ENCODE results near the gene ZMPSTE24. TPM values are rescaled to one million over a fixed set of nuclear protein-coding genes. Genes with fewer than 3 reads are reported as not detected.

The ZMPSTE24 gene
- total RNA-seq, 2 donors from 2014 or later: 21.4 to 34.7 TPM

DNA sequence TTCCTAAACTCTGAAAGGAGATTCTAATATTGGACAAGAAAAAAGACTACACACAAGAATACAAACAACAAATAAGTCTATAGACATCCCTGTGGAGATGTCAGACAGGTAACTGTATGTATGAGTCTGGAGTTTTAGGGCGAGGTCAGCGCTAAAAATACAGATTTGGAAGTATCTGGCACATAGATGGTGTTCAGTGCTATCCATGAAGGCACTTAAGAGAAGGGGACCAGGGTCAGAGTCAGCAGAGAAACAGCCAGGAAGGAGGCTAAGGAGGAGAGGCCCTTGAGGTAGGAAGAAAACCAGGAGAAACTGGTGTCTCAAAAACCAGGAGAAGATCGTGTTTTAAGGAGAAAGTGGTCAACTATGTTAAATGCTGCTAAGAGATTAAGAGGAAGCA, 18.1 kb downstream of the ZMPSTE24 start:
- Mint-ChIP-seq H3K36me3 (peaks cover 5 to 13% of the 10 kb centered on the region in 2 donors), H3K27ac (peak overlapping the region in 1 of 2 donors; percentile 8), H3K9me3 (no peaks in the 10 kb centered on the region)
- ATAC-seq: no peak
- DNase-seq (ENCODE audit: low spot score in 2 of 2): no peak

DNA sequence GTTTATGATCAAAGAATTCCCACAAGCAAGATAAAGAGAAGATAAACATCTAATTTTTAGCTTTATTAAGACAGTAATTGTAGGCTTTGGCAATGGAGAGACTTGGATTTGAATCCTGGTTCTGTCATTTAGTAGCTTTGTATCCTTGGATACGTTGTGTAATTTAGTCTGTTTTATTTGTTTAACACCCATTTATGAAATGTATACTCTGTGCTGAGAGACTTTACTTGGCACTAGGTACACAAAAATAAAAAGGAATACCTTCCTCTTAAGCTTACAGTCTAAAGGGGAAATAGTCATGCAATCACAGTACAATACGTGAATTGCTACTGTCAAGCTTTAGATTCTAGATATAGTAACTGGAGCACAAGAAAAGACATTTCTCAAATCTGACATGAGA, 23.8 kb downstream of the ZMPSTE24 start:
- H3K27ac Mint-ChIP-seq: no peak overlapping the region
- H3K9me3 Mint-ChIP-seq: no peaks in the 10 kb centered on the region
- peaks cover 0 to 5% of the 10 kb centered on the region in 2 donors for H3K36me3 Mint-ChIP-seq
- ATAC-seq (no peak), DNase-seq (ENCODE audit: low spot score in 2 of 2) (no peak)

DNA sequence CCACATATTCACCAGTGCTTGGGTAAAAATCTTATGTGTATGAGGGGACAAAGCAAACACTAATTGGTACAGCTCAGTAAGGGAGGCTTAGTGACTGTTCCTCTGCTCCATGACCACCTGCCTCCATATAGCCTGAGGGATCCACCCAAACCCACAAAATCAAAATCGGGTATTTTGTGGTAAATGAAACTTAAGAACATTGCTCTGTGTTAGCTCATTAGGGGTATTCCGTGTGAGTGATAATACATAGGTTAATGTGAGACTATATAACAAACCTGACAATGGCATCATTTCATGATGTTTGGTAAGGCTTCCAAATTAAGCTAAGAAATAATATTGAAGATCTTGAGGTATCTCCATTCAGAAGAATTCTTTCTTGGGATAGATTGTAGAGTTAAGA, 33.3 kb downstream of the ZMPSTE24 start:
- Mint-ChIP-seq H3K36me3 (peaks cover 0 to 28% of the 10 kb centered on the region in 2 donors), H3K9me3 (no peaks in the 10 kb centered on the region), H3K27ac (peak overlapping the region; percentile 6 to 35)
- ATAC-seq (no peak), DNase-seq (ENCODE audit: low spot score in 2 of 2) (no peak)

DNA sequence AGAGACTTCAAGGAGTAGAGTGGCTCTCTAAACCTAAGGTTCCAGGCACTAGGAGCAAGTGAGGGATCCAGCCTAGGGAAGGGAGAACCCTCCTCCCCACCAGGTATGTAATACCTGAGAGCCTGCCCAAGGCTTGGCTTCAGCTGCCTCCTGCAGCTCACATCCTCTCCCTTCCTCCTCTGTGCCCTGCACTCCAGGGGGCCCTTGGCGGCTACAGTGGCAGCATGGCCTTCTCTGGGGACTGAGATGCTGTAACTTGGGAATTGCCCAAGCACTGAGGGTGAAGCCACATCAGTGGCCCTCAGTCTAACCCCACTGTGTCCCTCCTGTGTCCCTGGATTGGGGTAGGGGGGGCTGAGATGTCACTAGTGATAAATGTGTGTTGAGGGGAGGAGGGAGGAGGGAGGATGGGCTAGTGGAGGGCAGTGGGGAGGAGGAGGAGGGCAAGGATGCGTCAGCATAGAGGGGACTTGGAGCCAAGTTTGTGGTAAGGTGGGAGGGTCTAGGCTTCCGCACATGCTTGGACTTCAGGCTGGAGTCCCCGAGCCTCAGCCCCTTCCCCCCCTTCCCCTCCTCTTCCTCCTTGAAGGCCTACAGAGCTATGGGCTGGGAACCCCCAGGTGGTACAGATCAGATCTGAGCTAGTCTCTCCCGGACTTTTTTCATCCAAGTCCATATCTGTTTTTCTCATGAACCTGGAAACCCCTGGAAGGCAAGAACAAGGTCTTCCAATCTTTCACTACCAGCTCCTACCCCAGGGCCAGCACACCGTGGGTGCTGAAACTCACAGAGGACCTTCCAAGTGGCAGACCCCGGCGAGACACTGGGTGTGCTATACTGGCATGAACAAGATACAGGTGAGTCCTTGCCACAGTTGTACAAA, 41.6 kb downstream of the ZMPSTE24 start:
- Mint-ChIP-seq H3K9me3 (no peaks in the 10 kb centered on the region), H3K36me3 (no peaks in the 10 kb centered on the region), H3K27ac (no peak overlapping the region)
- ATAC-seq (peak in 1 of 2 donors; percentile 14), DNase-seq (ENCODE audit: low spot score in 2 of 2) (no peak)

DNA sequence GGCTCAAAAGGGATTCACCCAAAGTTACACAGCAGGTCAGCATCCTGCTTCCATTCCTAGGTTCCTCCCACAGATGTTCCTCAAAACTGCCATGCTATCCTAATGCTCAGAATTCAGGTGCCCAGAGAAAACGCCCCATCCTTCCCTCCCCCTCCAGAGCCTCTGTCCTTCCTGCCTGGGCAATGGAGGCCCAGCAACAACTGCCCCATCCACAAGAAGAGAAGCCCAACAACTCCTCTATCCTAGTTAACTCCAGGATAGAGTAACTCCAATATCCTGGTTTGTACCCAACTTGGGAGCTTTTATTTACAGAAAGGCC, 42.2 kb downstream of the ZMPSTE24 start:
- ATAC-seq (no peak), DNase-seq (ENCODE audit: low spot score in 2 of 2) (no peak)
- H3K9me3 Mint-ChIP-seq: no peaks in the 10 kb centered on the region
- no peak overlapping the region for H3K27ac Mint-ChIP-seq
- H3K36me3 Mint-ChIP-seq: no peaks in the 10 kb centered on the region

DNA sequence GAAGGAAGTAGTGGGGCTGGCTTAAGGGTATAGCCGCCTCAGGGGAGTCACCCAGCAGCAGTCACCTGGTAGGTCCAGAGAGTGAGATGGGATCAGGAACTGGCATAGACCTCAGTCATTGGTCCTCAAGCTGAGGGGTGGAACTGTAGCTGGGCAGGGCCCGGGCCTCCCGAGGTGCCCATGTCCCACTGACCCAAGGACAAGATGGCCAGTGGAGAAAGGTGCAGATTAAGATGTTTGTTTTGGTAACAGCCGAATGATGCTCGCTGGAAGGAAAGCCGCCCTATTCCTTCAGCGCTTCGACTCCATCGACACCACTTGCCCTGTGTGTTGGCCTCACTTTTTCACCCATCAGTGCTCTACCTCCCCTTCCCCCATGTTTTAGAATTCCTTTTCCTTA, 42.6 kb downstream of the ZMPSTE24 start:
- H3K9me3 Mint-ChIP-seq: no peaks in the 10 kb centered on the region

DNA sequence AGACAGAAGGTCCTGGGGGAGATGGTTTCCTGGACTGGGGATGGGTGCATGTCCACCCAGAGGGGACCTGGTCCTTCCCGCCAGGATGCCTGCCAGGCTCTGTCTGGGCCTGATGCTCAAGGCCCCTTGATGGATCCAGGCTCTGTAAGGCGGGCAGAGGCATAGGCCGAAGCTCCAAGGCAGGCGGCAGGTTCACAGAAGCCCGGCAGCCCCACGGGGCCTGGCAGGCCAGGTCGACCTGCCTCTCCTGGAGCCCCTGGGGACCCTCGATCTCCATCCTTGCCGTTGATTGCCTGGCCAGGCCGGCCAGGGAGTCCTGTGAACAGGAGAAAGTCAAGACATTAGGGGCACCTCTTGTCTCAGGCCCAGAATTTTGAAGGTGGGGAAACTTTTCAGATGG, 43.0 kb downstream of the ZMPSTE24 start:
- Mint-ChIP-seq H3K27ac (no peak overlapping the region), H3K36me3 (no peaks in the 10 kb centered on the region), H3K9me3 (no peaks in the 10 kb centered on the region)
- ATAC-seq: no peak
- DNase-seq (ENCODE audit: low spot score in 2 of 2): no peak

More for the DNA sequence above, 42.6 kb downstream of the ZMPSTE24 start:
- H3K36me3 Mint-ChIP-seq: no peaks in the 10 kb centered on the region
- no peak overlapping the region for H3K27ac Mint-ChIP-seq
- DNase-seq (ENCODE audit: low spot score in 2 of 2) (no peak), ATAC-seq (no peak)

DNA sequence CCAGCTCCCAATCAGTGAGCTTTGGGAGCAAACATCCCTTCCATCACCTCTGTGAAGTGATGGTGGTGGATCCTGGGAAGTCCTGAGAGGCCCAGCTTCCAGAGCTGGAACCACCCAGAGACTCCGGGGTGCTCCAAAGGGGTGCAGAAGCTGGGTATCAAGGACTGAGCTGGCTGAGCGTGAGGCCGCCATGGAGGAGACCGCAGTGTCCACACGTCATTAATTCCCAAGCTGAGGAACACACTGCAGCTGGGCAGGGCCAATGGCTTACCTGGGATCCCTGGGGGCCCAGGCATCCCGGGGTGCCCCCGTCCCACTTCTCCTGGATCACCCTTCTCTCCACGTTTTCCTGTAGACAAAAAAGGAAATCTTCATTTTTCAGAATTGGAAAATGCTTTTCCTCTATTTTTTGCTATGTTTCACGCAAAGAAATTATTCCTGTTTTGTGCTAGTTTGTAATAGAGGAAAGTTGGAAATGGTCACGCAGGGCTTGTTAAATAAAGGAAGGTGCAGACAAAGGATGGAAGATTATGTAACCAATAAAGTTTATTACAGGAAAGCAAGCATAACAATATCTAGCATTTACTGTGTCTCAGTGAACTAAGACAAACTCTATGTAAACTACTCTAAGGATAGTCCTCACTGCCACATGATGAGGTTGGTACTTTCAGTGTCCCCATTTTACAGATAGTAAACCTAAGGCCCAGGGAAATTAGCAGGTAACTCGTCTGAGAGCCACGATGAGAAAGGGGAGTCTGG, 43.7 kb downstream of the ZMPSTE24 start:
- DNase-seq (ENCODE audit: low spot score in 2 of 2) (no peak), ATAC-seq (no peak)
- Mint-ChIP-seq H3K9me3 (no peaks in the 10 kb centered on the region), H3K27ac (no peak overlapping the region), H3K36me3 (no peaks in the 10 kb centered on the region)

DNA sequence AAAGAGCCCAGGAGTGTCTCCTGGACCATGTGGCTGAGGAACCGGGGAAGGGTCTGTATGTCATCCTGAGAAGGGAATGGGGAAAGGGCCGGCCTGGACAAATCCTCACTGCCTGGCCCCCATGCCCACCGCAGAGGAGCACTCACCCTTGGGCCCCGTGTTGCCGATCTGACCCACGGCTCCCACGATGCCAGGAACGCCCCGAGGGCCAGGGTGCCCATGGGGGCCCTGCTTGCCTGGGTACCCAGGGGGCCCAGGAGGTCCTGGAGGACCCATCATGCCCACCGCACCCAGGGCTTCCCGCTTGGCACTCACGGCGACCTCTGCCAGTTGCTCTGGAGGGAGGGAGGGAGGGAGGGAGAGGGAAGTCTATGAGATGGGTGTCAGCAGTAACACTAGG, 44.4 kb downstream of the ZMPSTE24 start:
- ATAC-seq: no peak
- Mint-ChIP-seq H3K9me3 (no peaks in the 10 kb centered on the region), H3K27ac (no peak overlapping the region), H3K36me3 (no peaks in the 10 kb centered on the region)
- DNase-seq (ENCODE audit: low spot score in 2 of 2): no peak

DNA sequence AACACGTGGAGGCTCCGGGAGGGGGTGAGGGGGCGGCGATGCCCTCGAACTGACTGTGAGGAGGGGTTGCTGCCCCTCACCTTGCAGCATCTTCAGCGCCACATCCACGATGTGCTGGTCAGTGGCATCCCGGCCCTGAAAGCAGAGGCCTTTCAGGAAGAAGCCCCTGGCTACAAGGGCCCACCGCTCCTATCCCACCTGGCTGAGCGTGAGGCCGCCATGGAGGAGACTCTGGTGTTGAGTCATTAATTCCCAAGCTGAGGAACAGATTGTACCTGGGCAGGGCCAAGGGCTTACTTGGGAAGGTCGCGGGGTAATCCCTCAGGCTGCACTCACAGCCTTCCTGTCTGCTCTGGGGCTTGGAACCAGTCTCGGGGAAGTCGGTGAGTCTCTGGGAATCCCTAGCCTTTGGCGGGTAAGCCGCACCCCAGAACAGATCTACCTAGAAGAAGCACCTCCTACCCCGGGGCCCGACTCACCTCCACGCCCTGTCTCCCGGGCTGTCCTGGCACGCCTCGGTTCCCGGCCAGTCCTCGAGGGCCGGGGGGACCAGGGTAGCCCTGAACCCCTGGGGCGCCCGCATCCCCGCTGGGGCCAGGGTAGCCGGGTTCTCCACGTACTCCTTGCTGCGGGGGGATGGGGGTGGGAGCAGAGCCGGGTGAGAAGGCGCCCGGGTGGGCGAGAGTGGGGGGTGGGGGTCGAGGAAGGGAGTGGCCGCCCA, 45.2 kb downstream of the ZMPSTE24 start:
- DNase-seq (ENCODE audit: low spot score in 2 of 2): no peak
- Mint-ChIP-seq H3K9me3 (no peaks in the 10 kb centered on the region), H3K36me3 (no peaks in the 10 kb centered on the region), H3K27ac (no peak overlapping the region)
- no peak for ATAC-seq

DNA sequence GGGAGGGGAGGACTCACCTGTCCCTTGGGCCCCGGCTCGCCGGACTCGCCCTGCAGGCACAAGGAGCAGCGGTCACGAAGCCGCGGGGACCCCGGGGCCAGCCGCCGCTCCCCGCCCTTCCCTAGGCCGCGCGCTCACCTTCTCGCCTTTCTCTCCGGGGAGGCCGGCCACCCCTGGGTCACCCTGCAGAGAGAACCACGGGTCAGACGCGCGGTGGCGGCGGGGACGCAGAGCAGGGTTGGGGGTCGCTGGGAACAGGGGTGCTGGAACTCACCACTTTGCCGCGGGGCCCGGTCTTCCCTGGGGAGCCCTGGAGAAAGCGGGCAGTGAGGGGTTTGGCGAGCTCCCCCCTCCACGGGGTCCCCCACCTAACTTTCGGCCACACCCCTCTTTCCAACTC, 45.8 kb downstream of the ZMPSTE24 start:
- no peak for DNase-seq (ENCODE audit: low spot score in 2 of 2)
- Mint-ChIP-seq H3K27ac (no peak overlapping the region), H3K36me3 (no peaks in the 10 kb centered on the region), H3K9me3 (no peaks in the 10 kb centered on the region)
- no peak for ATAC-seq

DNA sequence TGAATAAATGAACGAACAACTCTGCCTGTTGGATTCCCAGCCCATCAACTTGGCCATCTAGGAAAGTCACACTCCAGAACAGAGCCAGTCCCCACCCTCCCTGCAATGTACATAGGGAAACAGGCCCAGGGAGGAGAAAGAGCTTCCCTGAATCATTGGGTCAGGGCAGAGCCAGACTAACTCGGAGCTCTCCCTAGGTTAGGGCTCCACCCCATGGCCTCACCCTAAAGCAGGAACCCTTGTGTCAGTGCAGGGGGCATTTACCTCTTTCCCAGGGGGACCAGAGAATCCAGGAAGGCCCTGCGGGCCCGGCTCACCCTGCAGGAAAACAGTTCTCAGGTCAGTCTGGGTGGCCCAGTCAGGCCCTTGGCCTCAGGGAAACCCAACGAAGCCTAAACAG, 47.4 kb downstream of the ZMPSTE24 start:
- peak; percentile 48 to 72 for ATAC-seq
- Mint-ChIP-seq H3K27ac (no peak overlapping the region), H3K9me3 (no peaks in the 10 kb centered on the region), H3K36me3 (no peaks in the 10 kb centered on the region)
- no peak for DNase-seq (ENCODE audit: low spot score in 2 of 2)

DNA sequence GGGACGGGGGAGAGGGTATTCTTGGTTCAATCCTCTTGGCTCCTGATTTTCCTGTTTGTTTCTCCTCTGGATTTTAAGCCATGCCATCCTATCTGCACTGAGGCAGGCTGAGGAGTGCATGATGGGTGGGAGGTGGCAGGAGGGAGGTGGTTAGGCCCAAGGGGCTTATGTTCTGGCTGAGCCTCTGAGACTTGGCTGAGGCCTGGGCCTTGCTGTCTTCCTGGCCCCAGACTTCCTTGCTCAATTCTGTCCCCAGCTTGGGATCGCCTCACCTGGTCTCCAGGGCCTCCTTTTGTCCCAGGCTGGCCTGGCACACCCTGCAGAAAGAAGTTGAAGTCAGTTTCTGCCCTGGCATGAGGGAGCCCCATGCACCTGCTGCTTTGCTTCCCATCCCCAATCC, 47.8 kb downstream of the ZMPSTE24 start:
- no peak for ATAC-seq
- H3K27ac Mint-ChIP-seq: no peak overlapping the region
- DNase-seq (ENCODE audit: low spot score in 2 of 2): no peak
- H3K36me3 Mint-ChIP-seq: no peaks in the 10 kb centered on the region
- H3K9me3 Mint-ChIP-seq: no peaks in the 10 kb centered on the region

DNA sequence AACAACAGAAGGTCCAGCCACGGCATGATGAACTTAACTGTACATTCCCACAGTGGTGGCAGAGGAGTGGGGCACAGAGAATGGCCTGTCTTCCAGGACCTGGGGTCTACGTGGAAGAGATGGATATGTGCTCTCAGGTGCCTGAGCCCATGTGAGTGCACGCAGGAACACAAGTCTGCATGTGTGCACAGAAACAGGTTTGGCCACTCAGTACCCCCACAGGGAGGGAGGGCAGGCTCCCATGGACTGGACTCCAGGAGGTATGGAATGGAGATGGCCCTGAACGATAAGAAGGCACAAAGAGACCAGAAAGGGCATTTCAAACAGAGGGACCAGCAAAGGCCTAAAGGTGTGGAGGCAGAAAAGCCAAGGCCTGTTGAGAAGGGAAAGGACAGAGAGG, 48.3 kb downstream of the ZMPSTE24 start:
- H3K27ac Mint-ChIP-seq: no peak overlapping the region
- DNase-seq (ENCODE audit: low spot score in 2 of 2): no peak
- H3K9me3 Mint-ChIP-seq: no peaks in the 10 kb centered on the region
- ATAC-seq: no peak
- H3K36me3 Mint-ChIP-seq: no peaks in the 10 kb centered on the region

DNA sequence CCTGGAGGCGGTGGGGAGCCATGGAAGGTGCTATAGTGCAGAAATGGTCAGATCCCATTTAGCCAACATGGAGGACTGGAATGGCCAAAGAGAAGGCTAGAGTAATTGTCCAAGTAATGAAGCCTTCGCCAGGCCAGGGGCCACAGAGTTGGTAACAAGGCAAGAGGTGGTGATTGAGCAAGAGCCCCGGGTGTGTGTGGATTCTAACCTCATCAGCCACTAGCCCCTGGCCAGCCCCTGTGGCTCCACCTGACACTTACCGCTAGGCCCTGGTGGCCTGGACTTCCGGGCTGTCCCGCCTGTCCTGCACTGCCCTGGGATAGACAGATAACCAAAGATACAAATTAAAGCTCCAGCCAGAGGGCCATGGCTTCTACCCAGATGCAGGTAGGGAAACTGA, 49.1 kb downstream of the ZMPSTE24 start:
- ATAC-seq (no peak), DNase-seq (ENCODE audit: low spot score in 2 of 2) (no peak)
- no peaks in the 10 kb centered on the region for H3K9me3 Mint-ChIP-seq
- H3K36me3 Mint-ChIP-seq: no peaks in the 10 kb centered on the region
- no peak overlapping the region for H3K27ac Mint-ChIP-seq

DNA sequence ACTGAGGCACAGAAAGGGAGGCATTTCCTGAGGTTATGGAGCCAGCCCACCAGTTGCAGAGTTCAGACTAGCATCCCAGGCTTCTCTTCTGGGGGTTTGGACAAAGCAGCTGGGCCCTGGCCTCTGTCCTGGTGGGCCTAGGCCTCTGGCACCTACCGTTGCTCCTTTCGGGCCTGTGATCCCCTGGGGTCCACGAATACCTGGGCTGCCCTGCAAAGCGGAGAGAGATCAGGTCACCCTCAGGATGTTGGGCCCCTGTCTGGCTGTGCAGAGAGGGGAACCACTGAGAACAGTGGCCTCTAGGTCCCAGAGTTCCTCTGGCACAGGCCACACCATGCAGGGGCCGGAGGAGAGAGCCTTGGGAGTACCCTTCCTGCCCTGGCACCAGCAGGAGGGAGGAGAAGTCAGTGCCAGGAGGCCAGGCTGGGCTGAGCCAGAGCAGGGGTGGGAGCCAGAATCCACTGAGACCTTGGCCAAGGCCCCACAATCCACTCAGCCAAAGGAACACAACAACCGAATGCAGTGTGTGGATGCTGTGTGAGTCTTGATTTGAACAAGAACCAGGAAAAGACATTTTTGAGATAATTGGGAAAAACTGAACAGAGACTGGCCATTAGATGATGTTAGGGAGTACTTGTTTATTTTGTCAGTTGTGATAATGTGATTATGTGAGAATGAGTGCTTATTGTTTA, 50.1 kb downstream of the ZMPSTE24 start:
- Mint-ChIP-seq H3K27ac (no peak overlapping the region), H3K36me3 (no peaks in the 10 kb centered on the region), H3K9me3 (no peaks in the 10 kb centered on the region)
- DNase-seq (ENCODE audit: low spot score in 2 of 2): no peak
- no peak for ATAC-seq

Measured in activated naive CD4-positive, alpha-beta T cell treated with anti-CD3 and anti-CD28 coated beads, Interleukin-2, amount 50 U/mL, for 72 hours (primary cell).